ENCODE results near the gene C1orf87.

Gene C1orf87

DNA sequence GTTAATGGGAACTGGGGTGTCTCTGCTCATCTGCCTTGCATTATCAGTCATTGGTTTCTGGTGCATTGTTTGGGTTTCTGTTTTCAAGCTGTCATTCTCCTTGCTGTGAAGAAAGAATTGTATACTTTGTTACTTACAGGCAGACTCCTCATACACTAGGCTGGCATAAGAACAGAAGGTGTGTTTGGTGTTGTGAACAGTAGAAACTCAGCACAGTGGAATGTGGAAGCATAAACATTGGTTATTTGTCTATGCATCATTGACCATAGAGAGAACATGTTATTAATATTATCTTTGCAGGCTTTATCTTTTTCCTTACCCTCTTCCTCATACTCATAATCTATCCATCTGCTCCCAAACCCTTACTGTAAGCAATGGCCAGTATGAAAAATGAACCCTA lies 18.2 kb downstream of the C1orf87 start:
- Histone ChIP-seq H4K8ac (ENCODE audit: low read depth, low read length) (no peak overlapping the region), H3K56ac (ENCODE audit: low read length) (no peak overlapping the region), H3K9ac (ENCODE audit: low read length) (no peak overlapping the region), H2BK120ac (ENCODE audit: low read depth, low read length) (no peak overlapping the region), H3K4me1 (ENCODE audit: control insufficient read depth, low read depth, low read length) (no peaks in the 10 kb centered on the region), H3K27me3 (ENCODE audit: insufficient read depth, low read length, poor library complexity) (no peaks in the 10 kb centered on the region), H3K4me2 (ENCODE audit: low read length) (no peak overlapping the region), H2BK15ac (replicated peaks; ENCODE audit: low read depth) (no peak overlapping the region), H3K4ac (ENCODE audit: low read depth, low read length) (no peak overlapping the region), H3K27ac (ENCODE audit: low read depth, low read length) (no peak overlapping the region), H3K36me3 (ENCODE audit: control insufficient read depth, insufficient read depth, low read length) (no peaks in the 10 kb centered on the region), H3K23ac (ENCODE audit: low read length) (no peak overlapping the region), H3K4me3 (ENCODE audit: low read length) (no peak overlapping the region), H2AK5ac (ENCODE audit: low read length) (no peak overlapping the region), H4K5ac (ENCODE audit: low read length) (no peak overlapping the region), H3K79me2 (ENCODE audit: control insufficient read depth, insufficient read depth, low read length) (no peaks in the 10 kb centered on the region), H2BK5ac (ENCODE audit: low read length) (no peak overlapping the region), H3K79me1 (ENCODE audit: low read length) (no peaks in the 10 kb centered on the region), H3K18ac (ENCODE audit: low read length) (no peak overlapping the region)
- no peak for DNase-seq

- H3K79me1 ChIP-seq (ENCODE audit: low read length): no peaks in the 10 kb centered on the region
- H3K56ac ChIP-seq (ENCODE audit: low read length): no peak overlapping the region
- H2BK15ac ChIP-seq (replicated peaks; ENCODE audit: low read depth): no peak overlapping the region
- no peak overlapping the region for H4K5ac ChIP-seq (ENCODE audit: low read length)
- H2AK5ac ChIP-seq (ENCODE audit: low read length): no peak overlapping the region
- H3K4me1 ChIP-seq (ENCODE audit: control insufficient read depth, low read depth, low read length): no peaks in the 10 kb centered on the region
- no peak overlapping the region for H3K18ac ChIP-seq (ENCODE audit: low read length)
- no peak overlapping the region for H3K4me2 ChIP-seq (ENCODE audit: low read length)
- no peak overlapping the region for H3K4ac ChIP-seq (ENCODE audit: low read depth, low read length)
- H2BK120ac ChIP-seq (ENCODE audit: low read depth, low read length): no peak overlapping the region
- H3K36me3 ChIP-seq (ENCODE audit: control insufficient read depth, insufficient read depth, low read length): no peaks in the 10 kb centered on the region
- no peak overlapping the region for H3K4me3 ChIP-seq (ENCODE audit: low read length)
- H3K79me2 ChIP-seq (ENCODE audit: control insufficient read depth, insufficient read depth, low read length): no peaks in the 10 kb centered on the region
- H4K8ac ChIP-seq (ENCODE audit: low read depth, low read length): no peak overlapping the region
- no peak overlapping the region for H2BK5ac ChIP-seq (ENCODE audit: low read length)
- H3K27ac ChIP-seq (ENCODE audit: low read depth, low read length): no peak overlapping the region
- no peak for DNase-seq
- no peak overlapping the region for H3K9ac ChIP-seq (ENCODE audit: low read length)
- H3K23ac ChIP-seq (ENCODE audit: low read length): no peak overlapping the region
- no peaks in the 10 kb centered on the region for H3K27me3 ChIP-seq (ENCODE audit: insufficient read depth, low read length, poor library complexity)
These were observed 19.2 kb downstream of the C1orf87 start for GRCh38 chr1:60054374-60054773.

GRCh38 chr1:60052601-60053000 lies 21.0 kb downstream of the C1orf87 start:
- Histone ChIP-seq H2BK120ac (ENCODE audit: low read depth, low read length) (no peak overlapping the region), H3K4me1 (ENCODE audit: control insufficient read depth, low read depth, low read length) (no peaks in the 10 kb centered on the region), H3K56ac (ENCODE audit: low read length) (no peak overlapping the region), H2BK5ac (ENCODE audit: low read length) (no peak overlapping the region), H2AK5ac (ENCODE audit: low read length) (no peak overlapping the region), H3K79me2 (ENCODE audit: control insufficient read depth, insufficient read depth, low read length) (no peaks in the 10 kb centered on the region), H3K18ac (ENCODE audit: low read length) (no peak overlapping the region), H3K4me2 (ENCODE audit: low read length) (no peak overlapping the region), H2BK15ac (replicated peaks; ENCODE audit: low read depth) (no peak overlapping the region), H3K4ac (ENCODE audit: low read depth, low read length) (no peak overlapping the region), H3K23ac (ENCODE audit: low read length) (no peak overlapping the region), H4K5ac (ENCODE audit: low read length) (no peak overlapping the region), H4K8ac (ENCODE audit: low read depth, low read length) (no peak overlapping the region), H3K27ac (ENCODE audit: low read depth, low read length) (no peak overlapping the region), H3K27me3 (ENCODE audit: insufficient read depth, low read length, poor library complexity) (no peaks in the 10 kb centered on the region), H3K4me3 (ENCODE audit: low read length) (no peak overlapping the region), H3K36me3 (ENCODE audit: control insufficient read depth, insufficient read depth, low read length) (no peaks in the 10 kb centered on the region), H3K79me1 (ENCODE audit: low read length) (no peaks in the 10 kb centered on the region), H3K9ac (ENCODE audit: low read length) (no peak overlapping the region)
- DNase-seq: peak; percentile 88
- no CpG with 5 or more reads among the region's 9 CpGs for WGBS (ENCODE audit: extremely low coverage, insufficient coverage, low lambda C conversion rate)

GRCh38 chr1:60051191-60051590 lies 22.4 kb downstream of the C1orf87 start:
- Histone ChIP-seq H2BK120ac (ENCODE audit: low read depth, low read length) (no peak overlapping the region), H4K8ac (ENCODE audit: low read depth, low read length) (no peak overlapping the region), H2BK5ac (ENCODE audit: low read length) (no peak overlapping the region), H3K4me1 (ENCODE audit: control insufficient read depth, low read depth, low read length) (no peaks in the 10 kb centered on the region), H3K18ac (ENCODE audit: low read length) (no peak overlapping the region), H3K56ac (ENCODE audit: low read length) (no peak overlapping the region), H3K27ac (ENCODE audit: low read depth, low read length) (no peak overlapping the region), H3K23ac (ENCODE audit: low read length) (no peak overlapping the region), H2BK15ac (replicated peaks; ENCODE audit: low read depth) (no peak overlapping the region), H3K9ac (ENCODE audit: low read length) (no peak overlapping the region), H3K4me3 (ENCODE audit: low read length) (no peak overlapping the region), H3K27me3 (ENCODE audit: insufficient read depth, low read length, poor library complexity) (no peaks in the 10 kb centered on the region), H3K4me2 (ENCODE audit: low read length) (no peak overlapping the region), H4K5ac (ENCODE audit: low read length) (no peak overlapping the region), H2AK5ac (ENCODE audit: low read length) (no peak overlapping the region), H3K4ac (ENCODE audit: low read depth, low read length) (peak overlapping the region; percentile 31), H3K36me3 (ENCODE audit: control insufficient read depth, insufficient read depth, low read length) (no peaks in the 10 kb centered on the region), H3K79me2 (ENCODE audit: control insufficient read depth, insufficient read depth, low read length) (no peaks in the 10 kb centered on the region), H3K79me1 (ENCODE audit: low read length) (no peaks in the 10 kb centered on the region)
- no CpG with 5 or more reads among the region's 1 CpG for WGBS (ENCODE audit: extremely low coverage, insufficient coverage, low lambda C conversion rate)
- no peak for DNase-seq

DNA sequence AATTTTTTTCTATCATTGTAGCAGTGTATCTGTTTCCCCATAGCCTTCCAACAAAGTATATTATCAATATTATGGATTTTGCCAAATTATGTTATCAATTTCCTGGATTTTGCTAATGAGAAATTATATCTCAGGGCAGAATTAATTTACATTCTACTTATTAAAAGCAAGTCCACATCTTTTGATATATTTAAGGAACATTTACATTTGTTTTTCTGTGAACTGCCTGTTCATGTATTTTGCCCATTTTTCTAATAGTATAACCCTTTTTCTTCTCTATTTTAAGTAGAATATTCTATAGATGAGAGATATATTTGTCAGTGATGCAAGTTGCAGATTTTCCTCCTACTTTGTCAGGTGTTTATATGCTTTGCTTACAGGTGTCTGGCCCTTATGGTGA lies 24.4 kb downstream of the C1orf87 start:
- Histone ChIP-seq H3K4me1 (ENCODE audit: control insufficient read depth, low read depth, low read length) (no peaks in the 10 kb centered on the region), H3K9ac (ENCODE audit: low read length) (no peak overlapping the region), H3K79me1 (ENCODE audit: low read length) (no peaks in the 10 kb centered on the region), H3K27ac (ENCODE audit: low read depth, low read length) (no peak overlapping the region), H2BK5ac (ENCODE audit: low read length) (no peak overlapping the region), H3K36me3 (ENCODE audit: control insufficient read depth, insufficient read depth, low read length) (no peaks in the 10 kb centered on the region), H3K23ac (ENCODE audit: low read length) (no peak overlapping the region), H2BK15ac (replicated peaks; ENCODE audit: low read depth) (no peak overlapping the region), H3K4ac (ENCODE audit: low read depth, low read length) (no peak overlapping the region), H3K18ac (ENCODE audit: low read length) (no peak overlapping the region), H4K5ac (ENCODE audit: low read length) (no peak overlapping the region), H2AK5ac (ENCODE audit: low read length) (no peak overlapping the region), H3K79me2 (ENCODE audit: control insufficient read depth, insufficient read depth, low read length) (no peaks in the 10 kb centered on the region), H2BK120ac (ENCODE audit: low read depth, low read length) (no peak overlapping the region), H3K56ac (ENCODE audit: low read length) (no peak overlapping the region), H3K4me3 (ENCODE audit: low read length) (no peak overlapping the region), H3K4me2 (ENCODE audit: low read length) (no peak overlapping the region), H4K8ac (ENCODE audit: low read depth, low read length) (no peak overlapping the region), H3K27me3 (ENCODE audit: insufficient read depth, low read length, poor library complexity) (no peaks in the 10 kb centered on the region)
- DNase-seq: no peak

DNA sequence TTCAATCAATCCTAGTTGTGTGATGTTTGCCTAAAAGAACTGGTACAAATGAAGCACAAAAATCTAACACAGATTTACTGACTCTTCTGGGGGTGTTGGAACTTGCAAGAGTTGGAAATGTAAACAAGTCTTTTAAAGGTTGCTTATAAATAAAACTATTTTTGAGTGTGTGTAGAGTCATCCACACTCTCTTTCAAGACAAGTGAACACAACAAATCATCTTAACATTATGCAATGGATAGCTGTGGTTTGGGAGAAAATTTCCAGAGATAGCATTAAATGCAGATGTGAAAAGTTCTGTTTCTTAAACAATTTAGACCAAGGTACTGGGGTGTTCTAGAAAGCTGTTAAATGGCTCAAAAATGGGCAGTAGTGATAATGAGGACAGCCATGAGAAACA lies 28.7 kb downstream of the C1orf87 start:
- Histone ChIP-seq H2BK120ac (ENCODE audit: low read depth, low read length) (no peak overlapping the region), H2BK5ac (ENCODE audit: low read length) (no peak overlapping the region), H4K8ac (ENCODE audit: low read depth, low read length) (no peak overlapping the region), H3K23ac (ENCODE audit: low read length) (no peak overlapping the region), H3K36me3 (ENCODE audit: control insufficient read depth, insufficient read depth, low read length) (no peaks in the 10 kb centered on the region), H2AK5ac (ENCODE audit: low read length) (no peak overlapping the region), H3K4me3 (ENCODE audit: low read length) (no peak overlapping the region), H3K9ac (ENCODE audit: low read length) (no peak overlapping the region), H3K4me2 (ENCODE audit: low read length) (no peak overlapping the region), H3K79me1 (ENCODE audit: low read length) (no peaks in the 10 kb centered on the region), H3K27me3 (ENCODE audit: insufficient read depth, low read length, poor library complexity) (no peaks in the 10 kb centered on the region), H3K4me1 (ENCODE audit: control insufficient read depth, low read depth, low read length) (no peaks in the 10 kb centered on the region), H3K18ac (ENCODE audit: low read length) (no peak overlapping the region), H3K4ac (ENCODE audit: low read depth, low read length) (no peak overlapping the region), H4K5ac (ENCODE audit: low read length) (no peak overlapping the region), H3K79me2 (ENCODE audit: control insufficient read depth, insufficient read depth, low read length) (no peaks in the 10 kb centered on the region), H3K56ac (ENCODE audit: low read length) (no peak overlapping the region), H3K27ac (ENCODE audit: low read depth, low read length) (no peak overlapping the region), H2BK15ac (replicated peaks; ENCODE audit: low read depth) (no peak overlapping the region)
- no peak for DNase-seq
